Transverse colon (tissue), 4 donors: ENCODE measurements around the gene LCAT. TPM values are rescaled to one million over a fixed set of nuclear protein-coding genes. Genes with fewer than 3 reads are reported as not detected.

Experiments
- DNase-seq: peaks from one replicate; pipeline ENCODE4 v3.0.0-alpha.2; 2019
- H3K27ac ChIP-seq, 4 donors: fragments of 200-600 bp; sonication (generic); 2 replicates each; pipeline ENCODE4 v1.5.1; 2016 to 2018; ENCODE audit warnings: inconsistent platforms in 4 of 4
- H3K27me3 ChIP-seq: fragments of 200-600 bp; sonication (generic); 2 replicates; pipeline ENCODE4 v1.5.1; 2017; ENCODE audit warnings: inconsistent platforms
- H3K36me3 ChIP-seq, 4 donors: fragments of 200-600 bp; sonication (generic); 2 replicates each; pipeline ENCODE4 v1.5.1; 2017 to 2019; ENCODE audit warnings: inconsistent platforms in 4 of 4
- H3K4me1 ChIP-seq, 4 donors: fragments of 200-600 bp; sonication (generic); 2 replicates each; pipeline ENCODE4 v1.5.1; 2017 to 2020; ENCODE audit warnings: inconsistent platforms in 4 of 4
- H3K4me3 ChIP-seq, 4 donors: fragments of 200-600 bp; sonication (generic); 1 replicate in 1 of 4; 2 replicates in 3 of 4; pipeline versions ENCODE4 v1.5.1 to v1.6.1; 2017 to 2019; ENCODE audit warnings: inconsistent platforms in 4 of 4
- H3K9me3 ChIP-seq, 2 donors: fragments of 200-600 bp; sonication (generic); 2 replicates each; pipeline ENCODE4 v1.5.1; 2017 to 2019; ENCODE audit warnings: inconsistent platforms in 2 of 2
- EP300 ChIP-seq: sonication (generic); formaldehyde crosslinking; IDR thresholded peaks from one replicate; pipeline ENCODE4 v1.6.1; 2017; ENCODE audit warnings: antibody characterized with exemption, low read depth
- POLR2A ChIP-seq: fragments of 450-650 bp; IDR thresholded peaks from one replicate; pipeline ENCODE4 v1.6.1; 2016; ENCODE audit warnings: antibody characterized with exemption, mild to moderate bottlenecking, moderate library complexity
- POLR2AphosphoS5 ChIP-seq, 3 donors: sonication (generic); formaldehyde crosslinking; IDR thresholded peaks; one replicate each; pipeline ENCODE4 v1.6.1; 2016; ENCODE audit warnings: antibody characterized with exemption in 3 of 3
- WGBS, 2 donors: methylation state at CpG; one replicate each; pipeline ENCODE4 v1.1.5; 2018; ENCODE audit warnings: low coverage in 1 of 2; 5-methylcytosine and 5-hydroxymethylcytosine counted together
- in situ Hi-C, 4 donors: fragments of 200-750 bp; cut with MboI; loops; one replicate each; pipeline versions ENCODE4 v1.15.0 to v1.15.1; 2017; ENCODE audit warnings: low sequenced_read_pairs in 3 of 4, low pct_ligation_motif_present in 1 of 4, low pct_unique_long_range_greater_than_20kb in 1 of 4
- intact Hi-C: fragments of 100-400 bp; cut with DNase I; formaldehyde crosslinking; loops from one replicate; pipeline ENCODE4 v1.15.1; 2023; ENCODE audit warnings: low total_unique reads
- total RNA-seq, 4 donors: library from RNA; depleted of rRNA; stranded (reverse); fragments of >200 nt; gene quantifications; one replicate each; pipeline ENCODE4 v1.1.0, GENCODE V29; 2016
- TF ChIP-seq, protein P1 (sequence below), 5 experiments: fragments of 200-600 bp in 3 of 5; fragments of 450-650 bp in 2 of 5; sonication (generic) in 3 of 5; IDR thresholded peaks; 1 replicate in 2 of 5; 2 replicates in 3 of 5; pipeline ENCODE4 v1.5.1; 2016 to 2017; ENCODE audit warnings: antibody characterized with exemption in 5 of 5, inconsistent platforms in 3 of 5, mild to moderate bottlenecking in 2 of 5, moderate library complexity in 1 of 5

LCAT gene
- total RNA-seq, 4 donors from 2014 or later: 2.2 to 30.7 (median 4.2) TPM

DNA sequence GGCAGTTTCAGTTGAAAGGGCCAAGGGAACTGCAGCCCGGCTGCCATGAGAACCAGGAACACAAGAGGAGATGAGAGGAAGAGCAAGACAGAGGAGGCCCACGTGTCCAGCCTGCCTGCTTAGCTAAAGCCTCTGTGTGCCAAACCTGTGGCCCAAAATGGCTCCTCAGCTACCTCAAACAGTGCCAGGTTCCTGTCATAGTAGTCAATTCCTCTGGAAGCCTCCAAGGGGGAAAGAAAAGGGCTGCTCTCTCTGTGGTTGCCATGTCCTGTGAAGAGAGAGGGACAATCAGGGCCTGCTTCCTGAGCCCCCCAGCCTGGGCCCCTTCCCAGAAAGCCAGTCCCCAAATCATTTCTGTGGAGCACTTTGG lies 19.4 kb upstream of the LCAT start:
- WGBS, 2 donors: 68 to 80% methylated on average over 1 to 2 of the region's 2 CpGs
- Histone ChIP-seq H3K36me3 (no peaks in the 10 kb centered on the region), H3K4me1 (peaks cover 15 to 59% (median 41%) of the 10 kb centered on the region in 4 donors)

DNA sequence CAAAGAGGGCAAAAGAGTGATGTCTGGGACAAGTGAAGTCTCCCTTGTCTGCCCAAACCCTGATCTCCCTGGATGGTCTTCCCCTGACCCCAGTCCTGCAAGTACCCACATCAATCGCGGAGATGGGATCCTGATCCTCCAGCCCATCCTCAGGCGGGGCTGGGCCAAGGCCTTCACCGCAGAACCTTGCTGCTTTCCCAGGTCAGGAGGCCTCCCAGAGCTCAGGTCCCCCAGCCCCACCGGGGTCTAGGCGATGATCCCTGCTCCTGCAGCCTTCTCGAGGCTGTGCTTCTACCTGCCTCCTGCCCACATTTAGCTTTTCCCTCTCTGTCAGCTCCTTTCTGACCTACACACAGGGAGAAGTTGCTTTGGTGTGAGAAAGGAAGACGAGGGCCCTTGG lies 18.2 kb upstream of the LCAT start:
- no peak for TF ChIP-seq EP300
- WGBS, 2 donors: 99% methylated on average over 8 of the region's 8 CpGs; no CpG with 5 or more reads in 1 of the 2 donors

More for the DNA sequence above, 19.4 kb upstream of the LCAT start:
- H3K27ac ChIP-seq: peak overlapping the region; percentile 2 to 49 (median 24)
- no peak overlapping the region for H3K4me3 ChIP-seq
- intact Hi-C loops: no loop called here
- no peak for DNase-seq
- no peak for TF ChIP-seq POLR2AphosphoS5 (IDR thresholded peaks at IDR 0.05)
- no peak for TF ChIP-seq POLR2A
- no peak for TF ChIP-seq EP300
- TF ChIP-seq, protein P1, sequence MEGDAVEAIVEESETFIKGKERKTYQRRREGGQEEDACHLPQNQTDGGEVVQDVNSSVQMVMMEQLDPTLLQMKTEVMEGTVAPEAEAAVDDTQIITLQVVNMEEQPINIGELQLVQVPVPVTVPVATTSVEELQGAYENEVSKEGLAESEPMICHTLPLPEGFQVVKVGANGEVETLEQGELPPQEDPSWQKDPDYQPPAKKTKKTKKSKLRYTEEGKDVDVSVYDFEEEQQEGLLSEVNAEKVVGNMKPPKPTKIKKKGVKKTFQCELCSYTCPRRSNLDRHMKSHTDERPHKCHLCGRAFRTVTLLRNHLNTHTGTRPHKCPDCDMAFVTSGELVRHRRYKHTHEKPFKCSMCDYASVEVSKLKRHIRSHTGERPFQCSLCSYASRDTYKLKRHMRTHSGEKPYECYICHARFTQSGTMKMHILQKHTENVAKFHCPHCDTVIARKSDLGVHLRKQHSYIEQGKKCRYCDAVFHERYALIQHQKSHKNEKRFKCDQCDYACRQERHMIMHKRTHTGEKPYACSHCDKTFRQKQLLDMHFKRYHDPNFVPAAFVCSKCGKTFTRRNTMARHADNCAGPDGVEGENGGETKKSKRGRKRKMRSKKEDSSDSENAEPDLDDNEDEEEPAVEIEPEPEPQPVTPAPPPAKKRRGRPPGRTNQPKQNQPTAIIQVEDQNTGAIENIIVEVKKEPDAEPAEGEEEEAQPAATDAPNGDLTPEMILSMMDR (IDR thresholded peaks at IDR 0.05): no peak
- no peaks in the 10 kb centered on the region for H3K9me3 ChIP-seq
- H3K27me3 ChIP-seq: peaks cover 7% of the 10 kb centered on the region
- in situ Hi-C loops: no loop called here

DNA sequence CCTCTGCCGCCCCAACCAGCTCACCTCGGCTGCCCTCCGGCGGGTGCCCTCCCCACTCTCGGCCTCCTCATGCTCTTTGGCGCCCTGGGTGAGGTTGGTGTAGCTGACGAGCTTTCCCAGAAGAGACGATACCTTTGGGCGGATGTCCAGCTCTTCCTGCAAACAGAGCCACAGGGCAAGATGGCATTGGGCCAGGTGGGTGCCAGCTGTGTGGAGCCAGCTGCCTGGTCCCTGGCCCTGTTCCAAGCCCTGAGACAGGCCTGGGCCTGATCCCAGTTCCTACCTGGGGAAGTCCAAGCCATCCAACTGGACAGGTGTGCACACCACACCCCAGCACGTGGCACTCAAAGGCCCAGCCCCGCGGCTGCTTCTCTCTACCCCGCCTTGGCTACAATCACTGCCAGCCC lies 17.6 kb upstream of the LCAT start:
- in situ Hi-C loops: no loop called here

More for the DNA sequence above, 18.2 kb upstream of the LCAT start:
- peaks cover 15 to 59% (median 36%) of the 10 kb centered on the region in 4 donors for H3K4me1 ChIP-seq
- H3K36me3 ChIP-seq: no peaks in the 10 kb centered on the region
- H3K9me3 ChIP-seq: no peaks in the 10 kb centered on the region
- no peak for DNase-seq
- intact Hi-C loops (no loop called here), in situ Hi-C loops (no loop called here)
- H3K27ac ChIP-seq: peak overlapping the region in 3 of 4 donors; percentile 36 to 74 (median 65)
- no peaks in the 10 kb centered on the region for H3K27me3 ChIP-seq
- H3K4me3 ChIP-seq: no peak overlapping the region

DNA sequence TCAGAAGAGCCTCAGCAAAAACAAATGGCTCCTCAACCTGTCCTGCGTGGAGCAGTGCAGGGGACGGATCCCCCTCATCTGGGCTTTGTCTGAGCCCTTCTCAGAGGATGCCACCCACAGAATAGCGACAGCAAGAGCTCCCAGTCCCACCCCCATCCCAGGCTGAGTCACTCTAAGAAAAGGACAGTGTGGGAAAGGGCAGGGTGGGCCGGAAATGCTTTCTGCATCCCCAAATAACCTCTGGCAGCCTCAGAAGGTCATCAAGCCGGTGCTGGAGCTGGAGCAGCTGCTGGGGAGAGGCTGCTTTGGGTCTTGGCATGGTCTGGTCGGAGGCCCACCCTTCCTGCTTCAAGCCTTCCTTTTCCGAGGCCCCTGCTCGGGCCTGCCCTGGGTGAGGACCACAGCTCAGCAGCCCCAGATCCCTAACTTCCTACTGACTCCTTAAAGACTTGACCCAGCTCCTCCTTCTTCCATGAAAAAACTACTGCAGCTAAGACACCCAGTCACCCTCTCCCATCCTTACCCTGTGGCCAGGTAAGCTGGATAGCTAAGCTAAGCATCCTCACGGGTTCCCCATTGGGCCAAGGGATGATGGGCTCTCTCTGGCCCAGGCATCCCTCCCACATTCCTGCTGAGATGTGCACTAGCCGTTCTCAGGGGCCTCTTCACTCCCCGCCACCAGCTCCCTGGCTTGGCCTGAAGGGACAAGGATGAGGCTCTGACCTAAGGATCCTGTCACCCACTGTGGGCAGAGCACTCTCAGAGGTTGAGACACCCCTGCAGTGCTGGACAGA lies 15.8 kb upstream of the LCAT start:
- peaks cover 0 to 42% (median 25%) of the 10 kb centered on the region in 4 donors for H3K4me1 ChIP-seq
- WGBS, 2 donors: 45 to 66% methylated on average over 4 to 9 of the region's 11 CpGs
- no peaks in the 10 kb centered on the region for H3K27me3 ChIP-seq
- in situ Hi-C loops (no loop called here), intact Hi-C loops (no loop called here)
- peak overlapping the region; percentile 60 to 74 (median 66) for H3K27ac ChIP-seq
- H3K36me3 ChIP-seq: no peaks in the 10 kb centered on the region
- H3K9me3 ChIP-seq: no peaks in the 10 kb centered on the region
- peak; percentile 36 for DNase-seq
- no peak overlapping the region for H3K4me3 ChIP-seq
- TF ChIP-seq, protein P1 (IDR thresholded peaks at IDR 0.05): no peak
- TF ChIP-seq POLR2A (no peak), POLR2AphosphoS5 (IDR thresholded peaks at IDR 0.05) (peak; percentile 29 to 56 (median 41))

More for the DNA sequence above, 17.6 kb upstream of the LCAT start:
- peak; percentile 82 for DNase-seq
- Histone ChIP-seq H3K27ac (peak overlapping the region; percentile 2 to 74 (median 50)), H3K4me1 (peaks cover 9 to 54% (median 31%) of the 10 kb centered on the region in 4 donors), H3K36me3 (no peaks in the 10 kb centered on the region), H3K4me3 (no peak overlapping the region), H3K9me3 (no peaks in the 10 kb centered on the region), H3K27me3 (no peaks in the 10 kb centered on the region)
- WGBS, 2 donors: 60% methylated on average over 12 of the region's 13 CpGs; no CpG with 5 or more reads in 1 of the 2 donors
- TF ChIP-seq EP300: peak; percentile 48
- TF ChIP-seq POLR2AphosphoS5 (IDR thresholded peaks at IDR 0.05): peak; percentile 77 to 92 (median 82)
- TF ChIP-seq, protein P1 (IDR thresholded peaks at IDR 0.05): no peak
- intact Hi-C loops: no loop called here
